GM19395 (cell line): ENCODE measurements around the gene NAALAD2.
"Not testable (repeated sequence)": the region's sequence is repeated elsewhere in the genome, so short reads cannot be mapped to it uniquely, and the experiment has no call there.

Source experiments
- ATAC-seq: cut with Tn5 transposase; IDR thresholded peaks from one replicate; pipeline ENCODE4 v1.9.1; 2021; ENCODE audit warnings: mild to moderate bottlenecking, moderate library complexity; ENCODE audit not compliant: unreplicated experiment

Gene NAALAD2

GRCh38 chr11:90239967-90240636, 105.6 kb downstream of the NAALAD2 start:
- ATAC-seq = not testable (repeated sequence)

GRCh38 chr11:90241414-90241813, 107.0 kb downstream of the NAALAD2 start:
- no peak for ATAC-seq
